Fibroblast of mammary gland (primary cell): ENCODE data around the gene SKA2.

Experiments
- DNase-seq: peaks from one replicate; pipeline ENCODE4 v3.0.0-alpha.2; 2010; ENCODE audit warnings: low read depth
- H3K4me3 ChIP-seq: 2 replicates; pipeline ENCODE4 v1.5.1; 2011; ENCODE audit warnings: low read depth, mild to moderate bottlenecking, low read length, moderate library complexity; ENCODE audit not compliant: control insufficient read depth
- CTCF ChIP-seq: conservative IDR thresholded peaks from 2 replicates; pipeline ENCODE4 v1.5.1; 2011; ENCODE audit warnings: low read depth, low read length, inconsistent platforms; ENCODE audit not compliant: control insufficient read depth, insufficient read depth

Gene SKA2

GRCh38 chr17:59154721-59155438 lies at the start of gene SKA2:
TSS of gene SKA2 (minus strand) at chr17:59155186. CDS start at chr17:59155163, 23 bp downstream.
- DNase-seq = no peak
- TF ChIP-seq CTCF = no peak
- peak within 1 kb of the TSS; percentile 88 for H3K4me3 ChIP-seq

GRCh38 chr17:59202320-59202719 lies 47.3 kb upstream of the SKA2 start:
- TF ChIP-seq CTCF = no peak
- DNase-seq = no peak
- no peak overlapping the region for H3K4me3 ChIP-seq

- no peak overlapping the region for H3K4me3 ChIP-seq
- TF ChIP-seq CTCF = no peak
- DNase-seq = no peak
Observed at GRCh38 chr17:59199398-59199797, 44.4 kb upstream of the SKA2 start.

- no peak overlapping the region for H3K4me3 ChIP-seq
- no peak for DNase-seq
- TF ChIP-seq CTCF = no peak
Observed at GRCh38 chr17:59193336-59193862, 38.4 kb upstream of the SKA2 start.

GRCh38 chr17:59190806-59191205 lies 35.8 kb upstream of the SKA2 start:
- no peak overlapping the region for H3K4me3 ChIP-seq
- DNase-seq = no peak
- no peak for TF ChIP-seq CTCF

- TF ChIP-seq CTCF = no peak
- H3K4me3 ChIP-seq = no peak overlapping the region
- DNase-seq = peak; percentile 5
Observed at GRCh38 chr17:59186850-59187249, 31.9 kb upstream of the SKA2 start.
